SK-N-SH treated with all-trans-retinoic acid at 6 μM for 48 hours (cell line): ENCODE measurements around the gene FZD7.
A peak's percentile ranks its signal among the peaks of the same experiment; 100 is the strongest.

Experiments used
- ATAC-seq: fragments of 200-7000 bp; cut with Tn5 transposase; 3 replicates; pipeline ENCODE4 v1.9.1; 2020; ENCODE audit warnings: mild to moderate bottlenecking, moderate library complexity
- ARNTL ChIP-seq: fragments of 450-650 bp; formaldehyde crosslinking; IDR thresholded peaks from 2 replicates; pipeline ENCODE4 v1.5.0; 2020; ENCODE audit warnings: low read depth, mild to moderate bottlenecking, moderate library complexity, borderline replicate concordance
- BACH2 ChIP-seq: fragments of 250-450 bp; sonication (Bioruptor Pico); IDR thresholded peaks from 2 replicates; pipeline ENCODE4 v1.9.0; 2021; ENCODE audit warnings: mild to moderate bottlenecking, borderline replicate concordance
- CSDC2 ChIP-seq: fragments of 250-450 bp; sonication (Bioruptor Pico); IDR thresholded peaks from 2 replicates; pipeline ENCODE4 v1.5.0; 2020; ENCODE audit warnings: mild to moderate bottlenecking, moderate library complexity
- CSRNP3 ChIP-seq: fragments of 250-450 bp; sonication (Bioruptor Pico); IDR thresholded peaks from 2 replicates; pipeline ENCODE4 v1.5.1; 2021; ENCODE audit warnings: mild to moderate bottlenecking, moderate library complexity
- ESRRG ChIP-seq: fragments of 250-450 bp; sonication (Bioruptor Pico); IDR thresholded peaks from 2 replicates; pipeline ENCODE4 v1.6.1; 2021; ENCODE audit warnings: mild to moderate bottlenecking
- ISL1 ChIP-seq: fragments of 250-450 bp; sonication (Bioruptor Pico); IDR thresholded peaks from 2 replicates; pipeline ENCODE4 v2.1.2; 2022; ENCODE audit warnings: mild to moderate bottlenecking, moderate library complexity
- OSR1 ChIP-seq: fragments of 250-450 bp; sonication (Bioruptor Pico); IDR thresholded peaks from 2 replicates; pipeline ENCODE4 v1.8.0; 2022; ENCODE audit warnings: moderate library complexity, mild to moderate bottlenecking, inconsistent platforms
- PATZ1 ChIP-seq: fragments of 250-450 bp; sonication (Bioruptor Pico); IDR thresholded peaks from 2 replicates; pipeline ENCODE4 v1.8.0; 2020; ENCODE audit warnings: mild to moderate bottlenecking, moderate library complexity, borderline replicate concordance
- PPARA ChIP-seq: fragments of 250-450 bp; sonication (Bioruptor Pico); IDR thresholded peaks from 2 replicates; pipeline ENCODE4 v1.5.0; 2020; ENCODE audit warnings: mild to moderate bottlenecking, borderline replicate concordance
- RARB ChIP-seq: fragments of 250-450 bp; sonication (Bioruptor Pico); IDR thresholded peaks from 2 replicates; pipeline ENCODE4 v1.8.0; 2021; ENCODE audit warnings: mild to moderate bottlenecking, moderate library complexity
- TOX ChIP-seq: fragments of 250-450 bp; sonication (Bioruptor Pico); IDR thresholded peaks from 2 replicates; pipeline ENCODE4 v1.8.0; 2021; ENCODE audit warnings: mild to moderate bottlenecking, moderate library complexity, borderline replicate concordance
- TSHZ2 ChIP-seq: fragments of 250-450 bp; sonication (Bioruptor Pico); IDR thresholded peaks from 2 replicates; pipeline ENCODE4 v1.5.0; 2020; ENCODE audit warnings: mild to moderate bottlenecking, moderate library complexity
- ZC3H10 ChIP-seq: fragments of 250-450 bp; sonication (Bioruptor Pico); IDR thresholded peaks from 2 replicates; pipeline ENCODE4 v1.5.1; 2021; ENCODE audit warnings: mild to moderate bottlenecking, moderate library complexity
- ZFP3 ChIP-seq: fragments of 250-450 bp; sonication (Bioruptor Pico); IDR thresholded peaks from 2 replicates; pipeline ENCODE4 v1.5.0; 2020; ENCODE audit warnings: mild to moderate bottlenecking, moderate library complexity
- ZNF565 ChIP-seq: fragments of 450-650 bp; formaldehyde crosslinking; conservative IDR thresholded peaks from 2 replicates; pipeline ENCODE4 v1.5.0; 2020; ENCODE audit warnings: low read depth, mild to moderate bottlenecking, moderate library complexity
- ZNF70 ChIP-seq: fragments of 450-650 bp; formaldehyde crosslinking; IDR thresholded peaks from 2 replicates; pipeline ENCODE4 v1.5.0; 2020; ENCODE audit warnings: mild to moderate bottlenecking, moderate library complexity
- ZNF8 ChIP-seq: fragments of 450-650 bp; formaldehyde crosslinking; IDR thresholded peaks from 2 replicates; pipeline ENCODE4 v1.5.0; 2020; ENCODE audit warnings: mild to moderate bottlenecking, moderate library complexity
- TF ChIP-seq, protein P1 (sequence below): fragments of 250-450 bp; sonication (Bioruptor Pico); IDR thresholded peaks from 2 replicates; pipeline ENCODE4 v1.8.0; 2021; ENCODE audit warnings: low read depth, mild to moderate bottlenecking, moderate library complexity, borderline replicate concordance
- TF ChIP-seq, protein P2 (sequence below): fragments of 250-450 bp; sonication (Bioruptor Pico); IDR thresholded peaks from 2 replicates; pipeline ENCODE4 v1.5.1; 2020; ENCODE audit warnings: low read depth, mild to moderate bottlenecking, moderate library complexity

FZD7 gene

GRCh38 chr2:202049840-202050239 lies 16.2 kb downstream of the FZD7 start:
- ATAC-seq, result no peak
- TF ChIP-seq ZNF70 (CRISPR knock-in tag), result no peak
- TF ChIP-seq TOX (CRISPR knock-in tag), result no peak
- no peak for TF ChIP-seq PATZ1 (CRISPR knock-in tag)
- TF ChIP-seq CSRNP3 (CRISPR knock-in tag), result no peak
- TF ChIP-seq, protein P1, sequence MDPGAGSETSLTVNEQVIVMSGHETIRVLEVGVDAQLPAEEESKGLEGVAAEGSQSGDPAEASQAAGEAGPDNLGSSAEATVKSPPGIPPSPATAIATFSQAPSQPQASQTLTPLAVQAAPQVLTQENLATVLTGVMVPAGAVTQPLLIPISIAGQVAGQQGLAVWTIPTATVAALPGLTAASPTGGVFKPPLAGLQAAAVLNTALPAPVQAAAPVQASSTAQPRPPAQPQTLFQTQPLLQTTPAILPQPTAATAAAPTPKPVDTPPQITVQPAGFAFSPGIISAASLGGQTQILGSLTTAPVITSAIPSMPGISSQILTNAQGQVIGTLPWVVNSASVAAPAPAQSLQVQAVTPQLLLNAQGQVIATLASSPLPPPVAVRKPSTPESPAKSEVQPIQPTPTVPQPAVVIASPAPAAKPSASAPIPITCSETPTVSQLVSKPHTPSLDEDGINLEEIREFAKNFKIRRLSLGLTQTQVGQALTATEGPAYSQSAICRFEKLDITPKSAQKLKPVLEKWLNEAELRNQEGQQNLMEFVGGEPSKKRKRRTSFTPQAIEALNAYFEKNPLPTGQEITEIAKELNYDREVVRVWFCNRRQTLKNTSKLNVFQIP, result no peak
- no peak for TF ChIP-seq ARNTL (CRISPR knock-in tag)
- no peak for TF ChIP-seq ZNF8 (CRISPR knock-in tag)
- TF ChIP-seq ISL1, result no peak
- TF ChIP-seq ZC3H10, result no peak
- TF ChIP-seq RARB (CRISPR knock-in tag), result no peak
- TF ChIP-seq BACH2 (CRISPR knock-in tag), result no peak
- TF ChIP-seq ZFP3 (CRISPR knock-in tag), result no peak
- TF ChIP-seq OSR1 (CRISPR knock-in tag), result no peak
- no peak for TF ChIP-seq ZNF565
- TF ChIP-seq CSDC2 (CRISPR knock-in tag), result no peak
- no peak for TF ChIP-seq ESRRG (CRISPR knock-in tag)
- no peak for TF ChIP-seq TSHZ2
- no peak for TF ChIP-seq PPARA (CRISPR knock-in tag)

DNA sequence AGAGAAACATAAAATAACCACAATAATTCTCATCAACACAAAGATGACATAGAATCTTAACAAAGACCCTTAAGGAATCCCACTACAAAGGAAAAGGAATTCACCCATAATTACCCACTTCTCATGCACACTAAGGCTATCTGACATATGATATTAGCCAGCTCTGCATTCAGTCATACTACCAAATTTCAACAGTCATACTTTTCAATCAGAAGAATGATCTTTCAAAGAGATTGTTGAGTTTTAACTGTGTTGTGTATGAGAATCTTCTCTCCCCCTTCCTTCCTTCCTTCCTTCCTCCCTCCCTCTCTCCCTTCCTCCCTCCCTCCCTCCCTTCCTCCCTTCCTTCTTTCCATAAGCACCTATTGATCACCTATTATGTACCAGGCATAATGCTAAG lies 17.0 kb downstream of the FZD7 start:
- ATAC-seq, result no peak
- TF ChIP-seq, protein P2, sequence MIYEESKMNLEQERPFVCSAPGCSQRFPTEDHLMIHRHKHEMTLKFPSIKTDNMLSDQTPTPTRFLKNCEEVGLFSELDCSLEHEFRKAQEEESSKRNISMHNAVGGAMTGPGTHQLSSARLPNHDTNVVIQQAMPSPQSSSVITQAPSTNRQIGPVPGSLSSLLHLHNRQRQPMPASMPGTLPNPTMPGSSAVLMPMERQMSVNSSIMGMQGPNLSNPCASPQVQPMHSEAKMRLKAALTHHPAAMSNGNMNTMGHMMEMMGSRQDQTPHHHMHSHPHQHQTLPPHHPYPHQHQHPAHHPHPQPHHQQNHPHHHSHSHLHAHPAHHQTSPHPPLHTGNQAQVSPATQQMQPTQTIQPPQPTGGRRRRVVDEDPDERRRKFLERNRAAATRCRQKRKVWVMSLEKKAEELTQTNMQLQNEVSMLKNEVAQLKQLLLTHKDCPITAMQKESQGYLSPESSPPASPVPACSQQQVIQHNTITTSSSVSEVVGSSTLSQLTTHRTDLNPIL (CRISPR knock-in tag), result no peak
- no peak for TF ChIP-seq BACH2 (CRISPR knock-in tag)
- no peak for TF ChIP-seq ESRRG (CRISPR knock-in tag)

DNA sequence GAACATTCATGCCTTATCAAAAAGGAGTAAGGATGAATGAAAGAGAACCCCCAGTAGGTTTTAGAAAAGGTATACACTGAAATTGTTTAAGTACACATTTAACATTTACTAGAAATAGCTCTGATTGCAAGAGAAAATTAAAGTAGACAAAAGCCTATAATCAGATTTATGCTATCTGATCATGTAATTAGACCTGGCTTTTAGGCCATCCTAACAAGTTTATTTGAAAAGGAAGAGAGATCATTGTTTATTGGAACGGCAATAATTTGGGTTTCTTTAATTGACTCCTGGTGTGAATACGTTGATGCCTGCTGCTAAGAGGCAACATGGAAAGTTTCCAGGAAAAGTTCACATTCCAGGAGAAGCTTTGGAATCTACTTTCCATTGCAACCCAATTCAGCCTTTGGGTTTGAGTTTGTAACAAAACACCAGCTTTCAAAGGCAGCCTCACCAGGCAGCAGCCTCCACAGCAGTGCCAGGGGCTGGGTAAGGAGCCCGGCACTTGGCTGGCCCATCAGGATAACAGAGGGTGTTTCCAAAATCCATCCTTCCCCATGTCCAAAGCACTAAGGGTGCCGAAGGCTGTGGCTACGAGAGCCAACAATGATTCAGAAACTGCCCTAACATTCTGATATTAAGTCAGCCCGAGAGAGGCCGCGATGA lies 18.0 kb downstream of the FZD7 start:
- TF ChIP-seq PATZ1 (CRISPR knock-in tag) (no peak), ISL1 (peak; percentile 43; the same call in 1 of the 2 replicates)
- peak; percentile 87 for ATAC-seq
